ENCODE measurements around the gene CCDC158. TPM values are rescaled to one million over a fixed set of nuclear protein-coding genes. Genes with fewer than 3 reads are reported as not detected.

Gene CCDC158
- total and polyA plus RNA-seq, 2 experiments from 2014 or later: 0.21 to 0.27 TPM

DNA sequence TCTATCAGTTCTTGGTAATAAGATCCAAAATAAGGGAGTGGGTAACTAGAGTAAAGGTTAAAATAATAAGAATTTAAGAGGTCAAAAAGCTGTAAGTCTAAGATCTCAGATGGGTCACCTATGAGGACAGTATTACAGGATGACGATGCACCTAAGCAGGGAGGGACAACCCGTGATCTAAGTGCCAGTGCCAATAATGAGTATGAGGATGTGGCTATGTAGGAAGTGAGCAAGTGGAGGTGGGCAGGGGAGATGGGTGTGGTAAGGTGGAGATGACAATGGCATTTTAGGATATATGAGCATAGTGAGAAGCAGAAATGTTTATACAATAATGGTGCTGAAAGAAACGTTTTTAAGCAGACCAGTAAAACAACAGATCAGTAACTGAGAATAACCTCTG is 19.3 kb downstream of the CCDC158 start:
- DNase-seq (ENCODE audit: low spot score) (no peak), ATAC-seq (no peak)
- H3K4me3 ChIP-seq: no peak overlapping the region
- no peak overlapping the region for H3K4me3 Mint-ChIP-seq
- H3K36me3 Mint-ChIP-seq (ENCODE audit: low read depth): no peaks in the 10 kb centered on the region
- no peaks in the 10 kb centered on the region for H3K27me3 ChIP-seq (ENCODE audit: insufficient read depth)
- TF ChIP-seq STAT1 (IDR thresholded peaks at IDR 0.05; ENCODE audit: unreplicated experiment): no peak
- TF ChIP-seq, protein P1, sequence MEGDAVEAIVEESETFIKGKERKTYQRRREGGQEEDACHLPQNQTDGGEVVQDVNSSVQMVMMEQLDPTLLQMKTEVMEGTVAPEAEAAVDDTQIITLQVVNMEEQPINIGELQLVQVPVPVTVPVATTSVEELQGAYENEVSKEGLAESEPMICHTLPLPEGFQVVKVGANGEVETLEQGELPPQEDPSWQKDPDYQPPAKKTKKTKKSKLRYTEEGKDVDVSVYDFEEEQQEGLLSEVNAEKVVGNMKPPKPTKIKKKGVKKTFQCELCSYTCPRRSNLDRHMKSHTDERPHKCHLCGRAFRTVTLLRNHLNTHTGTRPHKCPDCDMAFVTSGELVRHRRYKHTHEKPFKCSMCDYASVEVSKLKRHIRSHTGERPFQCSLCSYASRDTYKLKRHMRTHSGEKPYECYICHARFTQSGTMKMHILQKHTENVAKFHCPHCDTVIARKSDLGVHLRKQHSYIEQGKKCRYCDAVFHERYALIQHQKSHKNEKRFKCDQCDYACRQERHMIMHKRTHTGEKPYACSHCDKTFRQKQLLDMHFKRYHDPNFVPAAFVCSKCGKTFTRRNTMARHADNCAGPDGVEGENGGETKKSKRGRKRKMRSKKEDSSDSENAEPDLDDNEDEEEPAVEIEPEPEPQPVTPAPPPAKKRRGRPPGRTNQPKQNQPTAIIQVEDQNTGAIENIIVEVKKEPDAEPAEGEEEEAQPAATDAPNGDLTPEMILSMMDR (conservative IDR thresholded peaks at IDR 0.05; ENCODE audit: low read depth in 2 of 2): no peak
- TF ChIP-seq, protein P2, sequence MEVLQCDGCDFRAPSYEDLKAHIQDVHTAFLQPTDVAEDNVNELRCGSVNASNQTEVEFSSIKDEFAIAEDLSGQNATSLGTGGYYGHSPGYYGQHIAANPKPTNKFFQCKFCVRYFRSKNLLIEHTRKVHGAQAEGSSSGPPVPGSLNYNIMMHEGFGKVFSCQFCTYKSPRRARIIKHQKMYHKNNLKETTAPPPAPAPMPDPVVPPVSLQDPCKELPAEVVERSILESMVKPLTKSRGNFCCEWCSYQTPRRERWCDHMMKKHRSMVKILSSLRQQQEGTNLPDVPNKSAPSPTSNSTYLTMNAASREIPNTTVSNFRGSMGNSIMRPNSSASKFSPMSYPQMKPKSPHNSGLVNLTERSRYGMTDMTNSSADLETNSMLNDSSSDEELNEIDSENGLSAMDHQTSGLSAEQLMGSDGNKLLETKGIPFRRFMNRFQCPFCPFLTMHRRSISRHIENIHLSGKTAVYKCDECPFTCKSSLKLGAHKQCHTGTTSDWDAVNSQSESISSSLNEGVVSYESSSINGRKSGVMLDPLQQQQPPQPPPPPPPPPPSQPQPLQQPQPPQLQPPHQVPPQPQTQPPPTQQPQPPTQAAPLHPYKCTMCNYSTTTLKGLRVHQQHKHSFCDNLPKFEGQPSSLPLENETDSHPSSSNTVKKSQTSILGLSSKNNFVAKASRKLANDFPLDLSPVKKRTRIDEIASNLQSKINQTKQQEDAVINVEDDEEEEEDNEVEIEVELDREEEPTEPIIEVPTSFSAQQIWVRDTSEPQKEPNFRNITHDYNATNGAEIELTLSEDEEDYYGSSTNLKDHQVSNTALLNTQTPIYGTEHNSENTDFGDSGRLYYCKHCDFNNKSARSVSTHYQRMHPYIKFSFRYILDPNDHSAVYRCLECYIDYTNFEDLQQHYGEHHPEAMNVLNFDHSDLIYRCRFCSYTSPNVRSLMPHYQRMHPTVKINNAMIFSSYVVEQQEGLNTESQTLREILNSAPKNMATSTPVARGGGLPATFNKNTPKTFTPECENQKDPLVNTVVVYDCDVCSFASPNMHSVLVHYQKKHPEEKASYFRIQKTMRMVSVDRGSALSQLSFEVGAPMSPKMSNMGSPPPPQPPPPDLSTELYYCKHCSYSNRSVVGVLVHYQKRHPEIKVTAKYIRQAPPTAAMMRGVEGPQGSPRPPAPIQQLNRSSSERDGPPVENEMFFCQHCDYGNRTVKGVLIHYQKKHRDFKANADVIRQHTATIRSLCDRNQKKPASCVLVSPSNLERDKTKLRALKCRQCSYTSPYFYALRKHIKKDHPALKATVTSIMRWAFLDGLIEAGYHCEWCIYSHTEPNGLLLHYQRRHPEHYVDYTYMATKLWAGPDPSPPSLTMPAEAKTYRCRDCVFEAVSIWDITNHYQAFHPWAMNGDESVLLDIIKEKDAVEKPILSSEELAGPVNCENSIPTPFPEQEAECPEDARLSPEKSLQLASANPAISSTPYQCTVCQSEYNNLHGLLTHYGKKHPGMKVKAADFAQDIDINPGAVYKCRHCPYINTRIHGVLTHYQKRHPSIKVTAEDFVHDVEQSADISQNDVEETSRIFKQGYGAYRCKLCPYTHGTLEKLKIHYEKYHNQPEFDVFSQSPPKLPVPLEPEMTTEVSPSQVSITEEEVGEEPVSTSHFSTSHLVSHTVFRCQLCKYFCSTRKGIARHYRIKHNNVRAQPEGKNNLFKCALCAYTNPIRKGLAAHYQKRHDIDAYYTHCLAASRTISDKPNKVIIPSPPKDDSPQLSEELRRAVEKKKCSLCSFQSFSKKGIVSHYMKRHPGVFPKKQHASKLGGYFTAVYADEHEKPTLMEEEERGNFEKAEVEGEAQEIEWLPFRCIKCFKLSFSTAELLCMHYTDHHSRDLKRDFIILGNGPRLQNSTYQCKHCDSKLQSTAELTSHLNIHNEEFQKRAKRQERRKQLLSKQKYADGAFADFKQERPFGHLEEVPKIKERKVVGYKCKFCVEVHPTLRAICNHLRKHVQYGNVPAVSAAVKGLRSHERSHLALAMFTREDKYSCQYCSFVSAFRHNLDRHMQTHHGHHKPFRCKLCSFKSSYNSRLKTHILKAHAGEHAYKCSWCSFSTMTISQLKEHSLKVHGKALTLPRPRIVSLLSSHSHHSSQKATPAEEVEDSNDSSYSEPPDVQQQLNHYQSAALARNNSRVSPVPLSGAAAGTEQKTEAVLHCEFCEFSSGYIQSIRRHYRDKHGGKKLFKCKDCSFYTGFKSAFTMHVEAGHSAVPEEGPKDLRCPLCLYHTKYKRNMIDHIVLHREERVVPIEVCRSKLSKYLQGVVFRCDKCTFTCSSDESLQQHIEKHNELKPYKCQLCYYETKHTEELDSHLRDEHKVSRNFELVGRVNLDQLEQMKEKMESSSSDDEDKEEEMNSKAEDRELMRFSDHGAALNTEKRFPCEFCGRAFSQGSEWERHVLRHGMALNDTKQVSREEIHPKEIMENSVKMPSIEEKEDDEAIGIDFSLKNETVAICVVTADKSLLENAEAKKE (CRISPR knock-in tag; IDR thresholded peaks at IDR 0.05): no peak
- no peak for TF ChIP-seq EZH2phosphoT487 (IDR thresholded peaks at IDR 0.05; ENCODE audit: unreplicated experiment)
- no peak for TF ChIP-seq ZNF114 (CRISPR knock-in tag; IDR thresholded peaks at IDR 0.05)
- no peak overlapping the region for H3K4me2 ChIP-seq
- H3K9me2 ChIP-seq (ENCODE audit: insufficient read depth): 0 out of 2 replicates have a peak, but pooled peaks cover 4% of the 10 kb centered on the region
- peaks cover 9% of the 10 kb centered on the region for H3K4me1 ChIP-seq (ENCODE audit: insufficient read depth)
- H3K36me3 ChIP-seq (ENCODE audit: insufficient read depth): no peaks in the 10 kb centered on the region
- no peak overlapping the region for H3K27ac Mint-ChIP-seq
- peaks cover 2% of the 10 kb centered on the region for H3K27me3 Mint-ChIP-seq (ENCODE audit: insufficient read depth, low read depth, poor library complexity)
- peaks cover 18% of the 10 kb centered on the region for H3K4me1 Mint-ChIP-seq
- H3K9me3 Mint-ChIP-seq: no peaks in the 10 kb centered on the region; the same call in 2 of the 3 replicates
- H3K27ac ChIP-seq (ENCODE audit: low read depth): no peak overlapping the region
- H3F3A ChIP-seq (replicated peaks; ENCODE audit: low read depth): no peaks in the 10 kb centered on the region
- H3K79me2 ChIP-seq (replicated peaks; ENCODE audit: insufficient read depth): no peaks in the 10 kb centered on the region
- H4K20me1 ChIP-seq (replicated peaks; ENCODE audit: insufficient read depth): no peaks in the 10 kb centered on the region
- H2AFZ ChIP-seq: no peak overlapping the region; the same call in 1 of the 2 replicates
